HG02588 (cell line): ENCODE data around the gene POMT1.
"Not testable (repeated sequence)": the region's sequence is repeated elsewhere in the genome, so short reads cannot be mapped to it uniquely, and the experiment has no call there.

Experiments
- ATAC-seq: cut with Tn5 transposase; IDR thresholded peaks from one replicate; pipeline ENCODE4 v1.9.1; 2021; ENCODE audit warnings: mild to moderate bottlenecking, moderate library complexity; ENCODE audit not compliant: unreplicated experiment

Gene POMT1, protein sequence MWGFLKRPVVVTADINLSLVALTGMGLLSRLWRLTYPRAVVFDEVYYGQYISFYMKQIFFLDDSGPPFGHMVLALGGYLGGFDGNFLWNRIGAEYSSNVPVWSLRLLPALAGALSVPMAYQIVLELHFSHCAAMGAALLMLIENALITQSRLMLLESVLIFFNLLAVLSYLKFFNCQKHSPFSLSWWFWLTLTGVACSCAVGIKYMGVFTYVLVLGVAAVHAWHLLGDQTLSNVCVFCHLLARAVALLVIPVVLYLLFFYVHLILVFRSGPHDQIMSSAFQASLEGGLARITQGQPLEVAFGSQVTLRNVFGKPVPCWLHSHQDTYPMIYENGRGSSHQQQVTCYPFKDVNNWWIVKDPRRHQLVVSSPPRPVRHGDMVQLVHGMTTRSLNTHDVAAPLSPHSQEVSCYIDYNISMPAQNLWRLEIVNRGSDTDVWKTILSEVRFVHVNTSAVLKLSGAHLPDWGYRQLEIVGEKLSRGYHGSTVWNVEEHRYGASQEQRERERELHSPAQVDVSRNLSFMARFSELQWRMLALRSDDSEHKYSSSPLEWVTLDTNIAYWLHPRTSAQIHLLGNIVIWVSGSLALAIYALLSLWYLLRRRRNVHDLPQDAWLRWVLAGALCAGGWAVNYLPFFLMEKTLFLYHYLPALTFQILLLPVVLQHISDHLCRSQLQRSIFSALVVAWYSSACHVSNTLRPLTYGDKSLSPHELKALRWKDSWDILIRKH

DNA sequence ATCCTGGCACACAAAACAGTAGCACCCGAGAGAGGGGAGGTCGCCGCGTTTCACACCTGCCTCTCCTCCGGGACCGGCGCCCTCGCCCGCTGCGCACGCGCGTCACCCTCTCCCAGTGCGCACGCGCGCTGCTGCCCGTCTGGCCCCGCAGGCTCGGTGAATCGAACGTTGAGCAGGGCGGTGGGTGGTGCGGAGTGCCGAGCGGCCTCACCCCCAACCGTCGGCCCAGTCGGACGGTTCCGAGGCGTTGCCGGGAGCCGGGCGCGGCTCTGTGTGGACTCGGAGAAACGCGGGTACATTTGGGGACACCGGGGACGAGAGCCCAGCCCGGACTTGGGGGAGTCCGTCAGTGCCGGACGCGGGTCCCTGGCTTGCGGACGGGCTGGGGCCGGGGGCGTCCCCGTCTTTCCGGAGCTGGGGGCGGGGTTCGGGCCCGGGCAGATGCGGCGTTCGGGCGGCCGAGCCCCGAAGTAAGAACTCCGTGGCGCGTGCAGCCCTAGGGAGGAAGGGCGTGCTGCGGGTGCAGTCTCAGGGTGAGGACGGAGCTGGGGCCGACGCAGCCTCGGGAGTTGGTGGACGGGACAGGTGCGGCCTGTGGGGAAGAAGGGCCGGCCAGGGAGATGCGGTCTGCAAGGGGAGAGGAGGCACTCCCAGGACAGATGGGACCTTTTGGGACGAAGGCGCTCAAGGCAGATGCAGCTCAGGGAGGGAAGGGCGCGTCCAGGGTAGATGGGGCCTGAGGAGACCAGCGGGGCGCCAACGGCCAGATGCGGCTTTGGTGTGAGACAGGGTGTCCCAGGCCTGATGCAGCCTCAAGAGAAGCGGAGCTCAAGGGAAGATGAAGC lies at the start of gene POMT1:
POMT1 (plus strand) TSS at position 138 of the 845 bp plus-strand sequence. CDS start 1,301 bp downstream, outside the sequence.
- ATAC-seq = peak; percentile 74

DNA sequence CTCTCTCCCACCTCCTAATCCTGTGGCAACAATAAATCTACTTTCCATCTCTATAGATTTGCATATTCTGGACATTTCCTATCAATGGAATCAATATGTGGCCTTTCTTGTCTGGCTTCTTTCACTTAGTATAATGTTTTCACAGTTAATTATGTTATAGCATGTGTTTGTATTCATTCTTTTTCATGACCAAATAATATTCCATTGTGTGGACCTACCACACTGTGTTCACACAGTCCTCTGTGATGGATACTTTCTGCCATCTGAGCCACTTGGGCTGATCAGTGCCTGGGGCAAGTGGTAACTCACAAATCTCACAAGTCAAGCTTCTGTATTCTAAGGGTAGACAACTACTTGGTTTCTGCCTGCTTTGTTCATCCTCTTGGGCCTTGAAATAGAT lies 48.7 kb upstream of the POMT1 start:
- no peak for ATAC-seq

DNA sequence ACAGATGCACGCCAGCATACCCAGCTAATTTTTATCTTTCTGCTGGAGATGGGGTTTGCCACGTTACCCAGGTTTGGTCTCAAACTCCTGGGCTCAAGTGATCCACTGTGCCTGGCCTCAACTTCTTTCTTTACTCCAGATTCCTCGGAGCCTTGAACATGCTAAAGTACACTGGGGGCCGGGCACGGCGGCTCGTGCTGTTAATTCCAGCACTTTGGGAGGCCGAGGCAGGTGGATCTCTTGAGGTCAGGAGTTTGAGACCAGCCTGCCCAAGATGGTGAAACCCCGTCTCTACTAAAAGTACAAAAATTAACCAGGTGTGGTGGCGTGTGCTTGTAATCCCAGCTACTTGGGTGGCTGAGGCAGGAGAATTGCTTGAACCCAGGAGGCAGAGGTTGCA lies 47.1 kb upstream of the POMT1 start:
- ATAC-seq = not testable (repeated sequence)

DNA sequence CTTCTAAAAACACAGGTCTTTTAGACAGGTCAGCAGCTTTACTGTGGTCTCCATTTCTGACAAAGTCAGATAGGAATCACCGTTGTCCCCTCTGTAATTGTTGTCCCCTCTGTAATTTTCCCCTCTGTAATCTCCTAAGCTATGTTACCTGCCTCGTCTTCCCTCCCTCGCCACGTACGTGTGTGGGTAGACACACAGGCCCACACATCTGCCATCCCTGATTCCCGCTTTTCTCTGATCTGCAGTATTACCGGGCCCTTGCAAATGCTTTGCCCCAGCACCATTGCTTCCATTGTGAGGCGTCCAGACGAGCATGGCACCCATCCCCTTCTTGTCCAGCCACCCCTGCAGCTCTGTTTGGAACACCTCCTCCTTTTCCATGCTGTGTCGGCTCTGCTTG lies 45.0 kb upstream of the POMT1 start:
- no peak for ATAC-seq

DNA sequence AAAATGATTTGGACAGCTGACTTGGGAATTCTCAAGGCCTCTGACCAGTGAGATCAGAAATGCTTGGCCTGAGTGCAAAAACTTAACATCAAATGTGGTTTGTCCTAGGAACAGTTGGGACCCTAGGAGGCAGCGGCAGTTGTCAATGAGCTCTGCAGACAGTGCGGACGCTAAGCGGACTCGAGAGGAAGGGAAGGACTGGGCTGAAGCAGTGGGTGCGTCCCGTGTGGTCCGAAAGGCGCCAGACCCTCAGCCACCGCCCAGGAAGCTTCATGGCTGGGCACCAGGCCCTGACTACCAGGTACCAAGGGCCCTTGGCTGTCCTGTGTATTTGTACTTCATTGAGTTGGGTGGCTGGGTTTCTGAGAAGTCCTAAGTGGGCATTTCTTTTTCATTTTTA lies 43.7 kb upstream of the POMT1 start:
- no peak for ATAC-seq

DNA sequence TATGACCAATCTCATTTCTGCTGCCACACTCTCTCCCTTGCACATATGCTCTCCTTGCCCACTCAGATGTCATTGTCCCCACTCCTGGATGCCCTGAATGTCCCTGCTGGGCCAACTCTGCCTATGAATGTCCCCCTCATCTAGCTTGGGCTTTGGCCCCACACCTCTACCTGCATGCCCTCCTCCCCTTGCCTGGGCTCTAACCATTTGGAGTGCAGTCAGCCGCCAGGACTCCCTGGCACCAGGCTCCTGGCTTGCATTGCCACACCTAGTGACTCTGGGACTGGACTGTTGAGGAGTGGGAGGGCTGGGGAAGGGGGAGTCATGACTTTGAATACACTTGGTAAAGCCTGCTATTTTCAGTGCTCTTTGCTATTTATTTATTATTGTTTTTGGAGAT lies 41.6 kb upstream of the POMT1 start:
- ATAC-seq = no peak

DNA sequence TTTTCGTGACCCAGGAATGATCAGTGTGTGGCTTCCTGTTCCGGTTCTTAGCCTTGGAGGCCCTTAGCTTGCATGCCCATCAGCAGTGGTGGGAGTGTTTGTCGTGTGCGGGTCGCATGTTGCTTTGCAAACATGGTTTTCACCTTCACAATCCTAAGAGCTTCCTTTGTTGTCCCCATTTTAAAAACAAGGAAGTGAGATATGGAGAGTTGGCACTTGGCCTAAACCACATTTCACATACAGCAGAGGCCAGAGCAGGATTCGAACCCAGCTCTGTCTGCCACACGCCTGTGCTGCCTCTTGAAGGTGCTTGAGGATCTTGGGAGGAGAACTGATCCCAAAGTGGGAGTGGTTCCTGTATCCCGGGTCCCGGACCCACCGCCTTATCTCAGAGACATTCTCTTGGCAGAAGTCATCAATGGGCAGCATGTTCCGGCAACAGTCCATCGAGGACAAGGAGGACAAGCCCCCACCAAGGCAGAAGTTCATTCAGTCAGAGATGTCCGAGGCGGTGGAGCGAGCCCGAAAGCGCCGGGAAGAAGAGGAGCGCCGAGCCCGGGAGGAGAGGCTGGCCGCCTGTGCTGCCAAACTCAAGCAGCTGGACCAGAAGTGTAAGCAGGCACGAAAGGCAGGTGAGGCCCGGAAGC lies 38.2 kb upstream of the POMT1 start:
- ATAC-seq = no peak

DNA sequence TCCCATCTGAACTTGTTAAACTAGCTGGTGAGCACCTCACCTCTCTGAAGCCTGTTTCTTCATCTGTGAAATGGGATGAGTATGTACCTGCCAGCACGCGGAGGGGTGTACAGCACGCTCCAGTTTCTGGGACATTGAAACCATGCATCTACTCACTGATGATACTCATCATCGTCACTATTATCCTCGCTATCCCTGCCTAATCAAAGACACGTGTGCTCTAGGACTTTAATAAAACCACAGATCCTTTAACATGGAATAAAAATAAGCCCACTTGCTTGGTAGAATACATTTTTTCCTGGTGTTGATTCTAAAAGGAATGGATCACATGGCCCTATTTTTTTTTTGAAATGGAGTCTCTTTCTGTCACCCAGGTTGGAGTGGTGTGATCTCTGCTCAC lies 37.3 kb upstream of the POMT1 start:
- no peak for ATAC-seq

DNA sequence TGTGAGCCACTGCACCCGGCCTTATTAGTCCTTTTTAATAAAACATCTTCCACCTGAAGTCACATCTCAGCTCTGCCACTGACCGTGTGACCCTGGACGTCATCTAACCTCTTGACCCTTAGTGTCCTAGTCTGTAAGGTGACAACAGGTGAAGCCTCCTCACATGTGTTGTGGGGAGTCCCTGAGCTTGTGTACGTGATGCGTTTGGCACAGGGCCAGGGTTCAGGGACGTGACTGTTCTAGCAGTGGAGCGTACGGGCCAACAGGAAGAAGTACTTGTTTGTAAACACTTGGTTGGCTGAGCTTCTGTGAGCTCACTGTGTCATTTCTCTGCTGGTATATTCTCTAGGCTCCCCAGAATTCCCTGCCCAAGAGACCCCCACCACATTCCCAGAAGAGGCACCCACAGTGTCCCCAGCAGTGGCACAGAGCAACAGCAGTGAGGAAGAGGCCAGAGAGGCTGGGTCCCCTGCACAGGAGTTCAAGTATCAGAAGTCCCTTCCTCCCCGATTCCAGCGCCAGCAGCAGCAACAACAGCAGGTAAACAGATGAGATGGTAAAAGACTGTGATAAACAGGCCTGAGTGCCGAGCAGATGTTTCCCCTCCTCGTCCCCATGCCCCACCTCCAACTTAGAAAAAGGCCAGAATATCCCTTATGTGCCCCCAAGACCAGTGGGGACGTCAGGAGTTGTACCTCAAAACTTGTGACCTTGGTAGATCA lies 35.3 kb upstream of the POMT1 start:
- ATAC-seq = no peak

DNA sequence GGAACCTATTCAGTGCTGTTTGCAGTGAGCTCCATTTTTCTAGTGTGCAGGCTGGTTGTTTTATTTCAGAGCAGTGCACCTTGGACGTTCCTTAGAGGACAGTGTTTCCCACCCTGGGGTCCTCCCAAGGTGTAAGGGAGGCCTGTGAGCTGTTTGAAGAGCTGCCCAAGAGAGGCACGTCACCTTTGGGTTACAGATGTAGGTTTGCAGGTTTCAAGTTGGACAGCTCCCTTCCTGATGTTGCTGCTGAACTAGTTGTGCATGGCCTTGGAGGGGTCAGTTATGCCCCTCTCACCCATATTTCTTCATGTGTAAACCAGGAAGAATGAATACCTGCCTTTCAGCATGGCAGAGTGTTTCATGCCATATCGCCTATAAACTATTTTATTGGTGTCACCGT lies 34.7 kb upstream of the POMT1 start:
- no peak for ATAC-seq

DNA sequence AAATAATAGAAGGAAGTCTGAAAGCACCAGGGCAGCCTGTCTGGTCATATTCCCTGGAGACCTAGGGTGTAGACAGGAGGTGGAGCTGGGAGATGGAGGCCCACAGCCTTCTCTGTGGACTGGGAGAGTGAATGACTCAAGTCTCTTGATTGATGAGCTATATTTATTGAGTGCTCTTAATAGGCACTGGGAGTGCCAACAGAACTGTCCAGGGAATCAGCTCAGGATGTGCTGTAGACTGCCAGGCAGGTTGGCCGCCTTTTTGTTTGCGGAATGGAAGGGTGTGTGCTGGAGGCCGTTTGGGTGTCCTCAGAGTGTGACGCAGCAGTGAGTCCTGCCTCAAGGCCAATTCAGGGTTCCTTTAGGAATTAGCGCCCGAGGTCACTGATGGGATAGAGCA lies 33.4 kb upstream of the POMT1 start:
- no peak for ATAC-seq

DNA sequence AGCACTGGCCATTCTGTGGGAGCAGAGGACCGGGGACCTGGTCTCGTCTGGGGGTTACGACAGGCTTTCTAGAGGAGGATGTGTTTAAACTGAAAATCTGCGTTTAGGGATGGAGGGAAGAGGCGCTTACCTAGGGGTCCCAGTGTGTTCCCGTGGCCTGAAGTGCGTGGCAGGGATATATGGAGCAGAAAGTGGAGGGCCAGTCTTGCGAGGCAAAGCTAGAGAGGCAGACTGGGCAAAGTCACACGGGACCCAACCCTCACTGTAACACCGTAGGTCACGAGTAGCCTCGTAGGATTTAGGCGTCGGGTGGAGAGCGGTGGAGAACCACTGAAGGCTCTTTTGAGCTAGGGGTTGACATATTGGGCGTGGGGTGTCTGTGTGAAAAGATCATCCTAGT lies 32.8 kb upstream of the POMT1 start:
- ATAC-seq = no peak

DNA sequence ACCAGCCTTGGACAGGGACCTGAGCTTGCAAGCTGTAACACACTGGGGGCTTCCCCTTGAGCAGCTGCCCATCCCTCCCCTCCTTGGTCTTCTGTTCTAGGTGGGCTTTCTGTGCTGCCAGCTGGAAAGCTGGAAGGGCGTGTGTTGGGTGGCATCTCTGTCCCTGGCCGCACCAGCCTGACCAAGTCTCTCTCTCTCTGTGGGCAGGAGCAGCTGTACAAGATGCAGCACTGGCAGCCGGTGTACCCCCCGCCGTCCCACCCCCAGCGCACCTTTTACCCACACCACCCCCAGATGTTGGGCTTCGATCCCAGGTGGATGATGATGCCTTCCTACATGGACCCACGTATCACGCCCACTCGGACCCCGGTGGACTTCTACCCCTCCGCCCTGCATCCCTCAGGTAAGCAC lies 32.1 kb upstream of the POMT1 start:
- no peak for ATAC-seq

DNA sequence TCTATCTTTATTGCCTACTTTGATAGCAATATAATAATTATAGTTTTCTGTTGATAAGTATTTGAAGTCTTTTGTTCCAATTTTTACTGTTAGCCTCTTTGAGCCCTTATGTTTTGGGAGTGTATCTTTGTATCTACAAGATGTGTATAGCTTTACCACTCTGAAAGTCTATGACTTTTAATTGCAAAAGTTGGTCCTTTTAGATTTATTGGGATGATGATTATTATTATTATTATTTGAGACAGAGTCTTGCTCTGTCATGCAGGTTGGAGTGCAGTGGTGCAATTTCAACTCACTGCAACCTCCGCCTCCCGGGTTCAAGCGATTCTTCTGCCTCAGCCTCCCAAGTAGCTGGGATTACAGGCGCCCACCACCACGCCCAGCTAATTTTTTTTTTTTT lies 30.6 kb upstream of the POMT1 start:
- ATAC-seq = not testable (repeated sequence)

DNA sequence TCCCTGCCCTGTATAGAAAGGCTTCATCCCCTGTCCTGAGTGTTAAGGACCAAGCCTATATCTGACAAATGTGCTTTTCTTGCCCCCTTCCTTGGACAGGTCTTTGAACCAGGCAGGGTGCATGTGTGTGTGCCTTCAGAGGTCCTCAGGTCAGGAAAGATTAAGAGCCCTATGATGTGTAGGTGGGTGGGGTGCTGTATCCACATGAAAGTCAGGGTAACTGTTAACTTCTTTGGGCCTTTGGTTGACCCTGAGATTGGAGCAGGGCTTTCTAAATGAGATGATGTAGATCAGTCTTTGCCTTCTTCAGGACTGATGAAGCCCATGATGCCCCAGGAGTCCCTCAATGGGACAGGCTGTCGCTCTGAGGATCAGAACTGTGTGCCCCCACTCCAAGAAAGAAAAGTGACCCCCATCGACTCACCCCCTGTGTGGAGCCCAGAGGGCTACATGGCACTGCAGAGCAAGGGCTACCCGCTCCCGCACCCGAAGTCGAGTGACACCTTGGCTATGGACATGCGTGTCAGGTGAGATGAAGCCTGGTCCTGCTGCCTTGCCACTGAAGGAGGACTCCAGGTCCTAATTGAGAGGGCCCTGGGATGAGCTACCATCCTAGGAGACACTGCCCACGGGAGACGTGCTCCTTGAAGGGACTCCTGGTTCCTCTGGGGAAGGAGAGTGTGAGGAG lies 29.4 kb upstream of the POMT1 start:
- ATAC-seq = no peak

DNA sequence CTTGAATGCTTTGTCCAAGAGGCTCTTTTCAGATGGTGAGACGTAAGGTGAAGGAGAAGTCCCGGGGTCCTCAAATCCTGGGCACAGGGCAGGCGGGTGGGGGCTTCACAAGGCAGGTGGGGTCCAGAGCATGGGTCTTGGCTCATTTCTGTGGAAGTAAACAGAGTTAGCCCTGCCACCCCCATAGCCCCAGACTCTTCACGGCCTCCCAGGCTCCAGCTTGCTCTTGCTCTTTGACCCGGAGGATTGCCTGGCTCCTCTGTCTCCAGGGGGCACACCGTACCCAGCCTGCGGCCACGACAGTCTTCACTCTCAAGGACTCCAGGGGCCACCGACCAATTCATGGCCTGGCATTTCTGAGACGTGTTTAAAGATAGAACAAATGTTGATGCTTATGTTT lies 28.8 kb upstream of the POMT1 start:
- ATAC-seq = no peak

DNA sequence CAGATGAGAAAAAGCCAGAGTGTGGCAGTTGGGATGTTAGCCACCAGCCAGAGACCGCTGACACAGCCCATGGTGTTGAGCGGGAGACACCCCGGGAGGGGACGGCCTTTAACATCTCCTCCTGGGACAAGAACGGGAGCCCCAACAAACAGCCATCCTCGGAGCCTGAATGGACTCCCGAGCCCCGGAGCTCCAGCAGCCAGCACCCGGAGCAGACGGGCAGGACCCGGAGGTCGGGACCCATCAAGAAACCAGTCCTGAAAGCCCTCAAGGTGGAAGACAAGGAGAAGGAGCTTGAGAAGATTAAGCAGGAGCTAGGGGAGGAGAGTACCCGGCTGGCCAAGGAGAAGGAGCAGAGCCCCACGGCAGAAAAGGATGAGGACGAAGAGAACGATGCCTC lies 28.0 kb upstream of the POMT1 start:
- ATAC-seq = no peak

DNA sequence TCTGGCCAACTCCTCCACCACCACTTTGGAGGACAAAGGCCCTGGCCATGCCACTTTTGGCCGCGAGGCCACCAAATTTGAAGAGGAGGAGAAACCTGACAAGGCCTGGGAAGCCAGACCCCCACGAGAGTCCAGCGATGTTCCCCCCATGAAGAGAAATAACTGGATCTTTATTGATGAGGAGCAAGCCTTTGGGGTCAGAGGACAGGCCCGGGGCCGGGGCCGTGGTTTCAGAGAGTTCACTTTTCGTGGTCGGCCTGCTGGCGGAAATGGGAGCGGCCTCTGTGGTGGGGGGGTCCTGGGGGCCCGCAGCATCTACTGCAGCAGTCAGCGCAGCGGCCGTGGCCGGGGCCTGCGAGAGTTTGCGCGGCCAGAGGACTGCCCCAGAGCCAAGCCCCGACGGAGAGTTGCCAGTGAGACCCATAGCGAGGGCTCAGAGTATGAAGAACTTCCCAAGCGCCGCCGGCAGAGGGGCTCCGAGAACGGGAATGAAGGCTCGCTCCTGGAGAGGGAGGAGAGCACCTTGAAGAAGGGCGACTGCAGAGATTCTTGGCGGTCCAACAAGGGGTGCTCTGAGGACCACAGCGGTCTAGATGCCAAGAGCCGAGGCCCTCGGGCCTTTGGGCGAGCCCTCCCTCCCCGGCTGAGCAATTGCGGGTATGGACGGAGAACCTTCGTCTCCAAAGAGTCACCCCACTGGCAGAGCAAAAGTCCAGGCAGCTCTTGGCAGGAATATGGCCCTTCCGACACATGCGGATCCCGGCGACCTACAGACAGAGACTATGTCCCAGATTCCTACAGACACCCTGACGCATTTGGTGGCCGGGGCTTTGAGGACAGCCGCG lies 27.4 kb upstream of the POMT1 start:
- ATAC-seq = no peak
